Trophoblast cell (in vitro differentiated cells and primary cell): ENCODE data around the gene AKR1C2.
"Not testable (repeated sequence)": the region's sequence is repeated elsewhere in the genome, so short reads cannot be mapped to it uniquely, and the experiment has no call there.

Experiments
- DNase-seq, 2 donors: peaks; one replicate each; pipeline ENCODE4 v3.0.0-alpha.2; 2016
- H2AFZ ChIP-seq: 2 replicates; pipeline ENCODE4 v1.6.1; 2013; ENCODE audit warnings: low read length, moderate library complexity, mild to moderate bottlenecking; ENCODE audit not compliant: insufficient read depth, poor library complexity
- H2AK5ac ChIP-seq: 2 replicates; pipeline ENCODE4 v1.6.1; 2013; ENCODE audit warnings: mild to moderate bottlenecking, low read length
- H2BK120ac ChIP-seq: 2 replicates; pipeline ENCODE4 v1.6.1; 2013; ENCODE audit warnings: low read length, mild to moderate bottlenecking, moderate library complexity; ENCODE audit not compliant: insufficient read depth, poor library complexity
- H2BK12ac ChIP-seq: 2 replicates; pipeline ENCODE4 v1.6.1; 2013; ENCODE audit warnings: mild to moderate bottlenecking, low read length, moderate library complexity
- H2BK5ac ChIP-seq: 2 replicates; pipeline ENCODE4 v1.6.1; 2013; ENCODE audit warnings: low read length, low read depth, moderate library complexity, mild to moderate bottlenecking; ENCODE audit not compliant: poor library complexity
- H3K14ac ChIP-seq: 2 replicates; pipeline ENCODE4 v1.6.1; 2013; ENCODE audit warnings: mild to moderate bottlenecking, low read length
- H3K18ac ChIP-seq: 2 replicates; pipeline ENCODE4 v1.6.1; 2013; ENCODE audit warnings: mild to moderate bottlenecking, low read length
- H3K23ac ChIP-seq: 2 replicates; pipeline ENCODE4 v1.6.1; 2013; ENCODE audit warnings: low read length
- H3K27ac ChIP-seq: 2 replicates; pipeline ENCODE4 v1.5.1; 2013; ENCODE audit warnings: low read depth, mild to moderate bottlenecking, inconsistent platforms, low read length, moderate library complexity
- H3K27me3 ChIP-seq: 2 replicates; pipeline ENCODE4 v1.6.1; 2013; ENCODE audit warnings: inconsistent platforms, mild to moderate bottlenecking, low read length, moderate library complexity; ENCODE audit not compliant: insufficient read depth
- H3K36me3 ChIP-seq, 2 experiments: 1 replicate in 1 of 2; 2 replicates in 1 of 2; pipeline ENCODE4 v1.6.1; 2013; ENCODE audit warnings: low read length in 2 of 2, mild to moderate bottlenecking in 2 of 2, moderate library complexity in 1 of 2; ENCODE audit not compliant: insufficient read depth in 2 of 2, control insufficient read depth in 1 of 2
- H3K4ac ChIP-seq: 2 replicates; pipeline ENCODE4 v1.6.1; 2013; ENCODE audit warnings: low read depth, mild to moderate bottlenecking, low read length, moderate library complexity
- H3K4me1 ChIP-seq, 2 experiments: 1 replicate in 1 of 2; 2 replicates in 1 of 2; pipeline ENCODE4 v1.6.1; 2013; ENCODE audit warnings: low read length in 2 of 2, mild to moderate bottlenecking in 2 of 2, moderate library complexity in 1 of 2; ENCODE audit not compliant: insufficient read depth in 2 of 2, control insufficient read depth in 1 of 2
- H3K4me2 ChIP-seq: 2 replicates; pipeline ENCODE4 v1.6.1; 2013; ENCODE audit warnings: inconsistent platforms, mild to moderate bottlenecking, low read length, moderate library complexity
- H3K4me3 ChIP-seq: 2 replicates; pipeline ENCODE4 v1.5.1; 2013; ENCODE audit warnings: mild to moderate bottlenecking, low read depth, low read length, inconsistent platforms
- H3K79me1 ChIP-seq: one replicate; pipeline ENCODE4 v1.6.1; 2013; ENCODE audit warnings: low read length
- H3K79me2 ChIP-seq: 2 replicates; pipeline ENCODE4 v1.6.1; 2013; ENCODE audit warnings: low read length, mild to moderate bottlenecking; ENCODE audit not compliant: control insufficient read depth, insufficient read depth, poor library complexity
- H3K9ac ChIP-seq: 2 replicates; pipeline ENCODE4 v1.6.1; 2013; ENCODE audit warnings: mild to moderate bottlenecking, low read length
- H3K9me3 ChIP-seq: 2 replicates; pipeline ENCODE4 v1.6.1; 2013; ENCODE audit warnings: low read depth, mild to moderate bottlenecking, control low read depth, inconsistent platforms, low read length; ENCODE audit not compliant: insufficient read depth
- H4K12ac ChIP-seq: 2 replicates; pipeline ENCODE4 v1.6.1; 2013; ENCODE audit warnings: low read depth, mild to moderate bottlenecking, low read length, moderate library complexity
- H4K8ac ChIP-seq: 2 replicates; pipeline ENCODE4 v1.6.1; 2013; ENCODE audit warnings: low read depth, mild to moderate bottlenecking, low read length, moderate library complexity
- H4K91ac ChIP-seq: one replicate; pipeline ENCODE4 v1.6.1; 2013; ENCODE audit warnings: low read depth, mild to moderate bottlenecking, low read length, moderate library complexity
- WGBS: extraction: QIAGEN DNeasy Blood & Tissue Kit; methylation state at CpG from one replicate; pipeline ENCODE4 v1.1.7; 2013; ENCODE audit warnings: missing lambda C conversion rate; ENCODE audit not compliant: insufficient read length, insufficient coverage; ENCODE audit errors: extremely low coverage; 5-methylcytosine and 5-hydroxymethylcytosine counted together

AKR1C2 gene

DNA sequence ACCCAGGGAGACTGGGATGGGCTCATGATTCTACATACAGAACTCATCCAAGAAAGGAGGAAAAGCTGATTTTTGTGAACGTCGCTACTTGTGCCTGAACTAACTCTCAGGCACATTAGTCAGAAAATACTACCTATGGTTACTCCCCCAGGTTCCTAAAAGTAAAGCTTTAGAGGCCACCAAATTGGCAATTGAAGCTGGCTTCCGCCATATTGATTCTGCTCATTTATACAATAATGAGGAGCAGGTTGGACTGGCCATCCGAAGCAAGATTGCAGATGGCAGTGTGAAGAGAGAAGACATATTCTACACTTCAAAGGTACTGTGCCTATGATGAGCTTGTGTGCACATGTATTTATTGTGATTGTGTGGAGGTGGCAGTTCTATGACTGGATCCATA is 37.9 kb downstream of the AKR1C2 start:
- H3K4me3 ChIP-seq, H3K79me2 ChIP-seq, H2AFZ ChIP-seq, DNase-seq, H2AK5ac ChIP-seq, H4K12ac ChIP-seq, H2BK120ac ChIP-seq, H3K36me3 ChIP-seq, H2BK5ac ChIP-seq, H3K23ac ChIP-seq, H3K9ac ChIP-seq, H2BK12ac ChIP-seq, H3K27ac ChIP-seq, H3K4me2 ChIP-seq, H3K4me1 ChIP-seq, H4K8ac ChIP-seq, H4K91ac ChIP-seq, H3K4ac ChIP-seq, H3K18ac ChIP-seq, H3K79me1 ChIP-seq, H3K14ac ChIP-seq, H3K27me3 ChIP-seq, H3K9me3 ChIP-seq: not testable (repeated sequence)
- WGBS, result no CpG with 5 or more reads among the region's 4 CpGs

DNA sequence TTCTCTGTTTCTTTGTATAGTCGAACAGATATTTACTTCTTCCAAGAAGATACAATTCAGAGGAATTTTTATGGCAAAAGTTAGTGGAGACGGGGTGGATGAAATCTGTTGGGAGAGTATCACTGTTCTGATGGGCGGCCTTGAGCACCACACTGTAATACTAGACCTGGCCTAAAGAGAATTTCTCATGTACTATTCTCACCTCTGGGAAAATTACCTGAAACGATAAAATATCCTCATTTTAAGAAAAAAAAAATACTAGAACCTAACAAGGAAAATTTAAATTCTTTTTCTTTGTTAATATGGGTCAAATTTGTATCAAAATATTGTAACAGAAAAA is 39.9 kb downstream of the AKR1C2 start:
- H4K12ac ChIP-seq, H3K23ac ChIP-seq, H3K27ac ChIP-seq, H2BK120ac ChIP-seq, H3K36me3 ChIP-seq, H3K27me3 ChIP-seq, H2BK12ac ChIP-seq, H3K79me1 ChIP-seq, H2BK5ac ChIP-seq, H3K9ac ChIP-seq, H3K4me3 ChIP-seq, H3K4me2 ChIP-seq, DNase-seq, H4K8ac ChIP-seq, H3K4ac ChIP-seq, H3K9me3 ChIP-seq, H4K91ac ChIP-seq, H3K14ac ChIP-seq, H3K79me2 ChIP-seq, H2AK5ac ChIP-seq, H3K18ac ChIP-seq, H2AFZ ChIP-seq, H3K4me1 ChIP-seq: not testable (repeated sequence)
- WGBS, result no CpG with 5 or more reads among the region's 4 CpGs

DNA sequence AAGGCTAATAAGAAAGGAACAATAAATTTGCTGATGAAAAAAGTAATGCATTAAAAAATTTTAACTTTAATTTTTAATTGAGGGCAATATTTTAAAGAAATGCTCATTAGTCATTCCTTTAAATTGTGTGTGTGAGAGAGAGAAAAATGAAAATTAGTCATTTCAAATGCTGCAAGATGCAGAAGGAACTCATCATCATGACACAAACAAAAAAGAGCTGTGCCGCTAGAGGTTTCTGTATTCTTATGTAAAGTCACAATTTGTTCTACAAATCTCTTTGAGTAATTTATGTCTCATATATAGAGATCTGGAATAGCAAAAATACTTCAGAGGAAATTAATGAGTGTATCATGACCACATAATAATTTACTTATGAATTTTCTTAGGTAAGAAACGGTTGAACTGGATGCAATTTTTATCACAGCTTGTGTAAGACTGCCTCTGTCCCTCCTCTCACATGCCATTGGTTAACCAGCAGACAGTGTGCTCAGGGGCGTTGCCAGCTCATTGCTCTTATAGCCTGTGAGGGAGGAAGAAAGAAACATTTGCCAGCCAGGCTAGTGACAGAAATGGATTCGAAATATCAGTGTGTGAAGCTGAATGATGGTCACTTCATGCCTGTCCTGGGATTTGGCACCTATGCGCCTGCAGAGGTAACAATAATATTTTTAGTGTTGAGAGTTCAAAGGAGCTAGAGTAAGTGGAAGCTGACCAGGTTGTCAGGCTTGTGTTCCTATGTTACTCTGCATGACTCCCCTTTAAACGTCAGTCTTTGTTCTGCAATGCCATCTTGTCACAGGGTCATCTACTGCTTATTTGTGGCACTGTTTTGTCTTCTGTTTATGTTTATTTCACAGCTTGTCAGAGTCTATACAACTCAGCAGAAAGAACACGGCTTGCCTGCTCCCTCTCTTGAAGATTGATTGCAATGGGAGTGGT is 40.5 kb downstream of the AKR1C2 start, which contains the start of gene AKR1C1:
Gene AKR1C1 (plus strand): TSS at position 540 of the 939 bp plus-strand sequence. CDS start 30 bp downstream, at position 570.
- H3K36me3 ChIP-seq, H3K9ac ChIP-seq, H2BK5ac ChIP-seq, H2BK120ac ChIP-seq, H3K4me1 ChIP-seq, H3K18ac ChIP-seq, H2AFZ ChIP-seq, DNase-seq, H3K4me2 ChIP-seq, H2BK12ac ChIP-seq, H3K4me3 ChIP-seq, H4K91ac ChIP-seq, H3K23ac ChIP-seq, H3K79me2 ChIP-seq, H4K12ac ChIP-seq, H3K79me1 ChIP-seq, H3K27me3 ChIP-seq, H3K4ac ChIP-seq, H3K9me3 ChIP-seq, H2AK5ac ChIP-seq, H4K8ac ChIP-seq, H3K27ac ChIP-seq, H3K14ac ChIP-seq: not testable (repeated sequence)
- WGBS, result no CpG with 5 or more reads among the region's 7 CpGs

DNA sequence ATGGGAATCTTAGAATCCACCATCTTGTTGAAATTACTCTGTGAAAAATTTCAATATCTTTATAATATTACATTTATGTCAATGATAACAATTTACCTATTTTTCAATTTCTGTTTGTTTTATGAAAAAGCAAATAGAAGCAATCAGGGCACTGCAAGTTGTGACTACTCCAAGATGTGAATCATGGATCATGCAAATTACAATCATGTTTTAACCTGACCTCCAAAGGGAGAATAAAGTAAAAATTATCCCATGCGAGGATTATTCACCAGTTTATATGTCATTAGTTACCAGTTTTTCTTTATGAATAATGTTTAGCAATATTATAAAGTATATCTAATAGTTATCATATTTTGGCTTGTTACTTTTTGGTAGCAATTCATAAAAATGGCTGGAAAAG is 41.3 kb downstream of the AKR1C2 start:
- H3K9ac ChIP-seq, H3K9me3 ChIP-seq, H3K27ac ChIP-seq, H4K8ac ChIP-seq, DNase-seq, H3K4me3 ChIP-seq, H3K4me2 ChIP-seq, H3K79me1 ChIP-seq, H2AK5ac ChIP-seq, H3K4ac ChIP-seq, H2AFZ ChIP-seq, H4K91ac ChIP-seq, H3K27me3 ChIP-seq, H3K36me3 ChIP-seq, H2BK5ac ChIP-seq, H2BK12ac ChIP-seq, H3K14ac ChIP-seq, H4K12ac ChIP-seq, H3K79me2 ChIP-seq, H2BK120ac ChIP-seq, H3K23ac ChIP-seq, H3K18ac ChIP-seq, H3K4me1 ChIP-seq: not testable (repeated sequence)
- WGBS, result no CpG with 5 or more reads among the region's 1 CpG
